HG02798 (cell line): ENCODE measurements around the gene MRPL40.
A peak's percentile ranks its signal among the peaks of the same experiment; 100 is the strongest.

Experiments
- ATAC-seq: cut with Tn5 transposase; IDR thresholded peaks from one replicate; pipeline ENCODE4 v1.9.1; 2021; ENCODE audit warnings: mild to moderate bottlenecking; ENCODE audit not compliant: unreplicated experiment, poor library complexity

Gene MRPL40

GRCh38 chr22:19478901-19479354 lies 46.6 kb downstream of the MRPL40 start, which contains the start of gene UFD1:
Gene UFD1, minus strand, starts transcription at chr22:19479193. Its CDS starts 108 bp downstream, at chr22:19479085.
- ATAC-seq = peak; percentile 55

DNA sequence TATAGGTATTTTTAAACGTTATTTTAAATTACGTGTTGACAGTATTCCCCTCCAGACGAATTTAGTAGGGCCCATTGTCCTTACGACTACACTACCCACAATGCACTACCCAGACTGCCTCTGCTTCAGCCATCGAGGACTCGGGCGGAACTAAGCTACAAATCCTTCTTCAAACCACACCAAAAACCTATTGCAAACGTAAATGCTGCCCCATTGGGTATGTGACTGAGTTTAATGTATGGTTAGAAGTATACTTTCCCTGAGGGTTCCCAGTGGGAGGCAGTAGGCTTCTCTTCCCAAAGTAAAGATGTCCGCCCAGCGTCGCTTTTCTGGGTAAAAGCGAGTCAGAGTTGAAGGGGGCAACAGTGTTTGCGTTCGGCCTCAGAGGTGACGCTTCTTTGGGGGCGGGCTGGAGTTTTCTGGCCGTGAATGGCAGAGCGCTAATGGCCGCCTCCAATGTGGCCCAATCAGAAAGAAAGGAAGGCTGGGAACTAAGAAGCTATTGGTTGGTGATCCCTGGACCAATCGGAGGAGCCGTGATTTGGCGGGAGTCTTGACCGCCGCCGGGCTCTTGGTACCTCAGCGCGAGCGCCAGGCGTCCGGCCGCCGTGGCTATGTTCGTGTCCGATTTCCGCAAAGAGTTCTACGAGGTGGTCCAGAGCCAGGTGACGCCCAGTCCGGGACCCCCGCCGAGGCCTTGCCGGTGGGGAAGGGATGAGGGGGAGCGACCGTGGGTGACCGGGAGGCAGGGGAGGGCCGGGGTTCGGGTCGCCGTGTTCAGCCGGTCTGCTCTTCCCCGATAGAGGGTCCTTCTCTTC lies 47.2 kb downstream of the MRPL40 start, which contains the start of gene CDC45:
CDC45 (plus strand) TSS at position 566 of the 818 bp plus-strand sequence; CDS start at position 615, 49 bp downstream.
- ATAC-seq = peak; percentile 91

- peak; percentile 1 for ATAC-seq
Measured at GRCh38 chr22:19480173-19480568, 47.8 kb downstream of the MRPL40 start.

DNA sequence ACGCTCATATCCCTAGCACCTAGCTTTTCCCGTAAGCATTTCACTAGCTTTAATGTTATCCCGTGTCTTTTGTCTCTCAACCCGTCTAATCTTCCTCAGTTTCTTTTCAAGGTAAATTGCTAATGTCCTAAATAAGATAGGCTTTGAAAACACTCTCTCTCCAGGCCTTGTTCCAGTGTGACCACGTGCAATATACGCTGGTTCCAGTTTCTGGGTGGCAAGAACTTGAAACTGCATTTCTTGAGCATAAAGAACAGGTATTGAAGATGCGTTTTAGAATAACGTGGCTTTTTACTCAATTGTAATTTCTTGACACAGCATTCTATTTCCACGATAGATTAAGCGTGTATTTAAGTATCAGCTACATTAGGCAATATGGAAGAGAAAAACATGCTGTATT lies 48.4 kb downstream of the MRPL40 start:
- no peak for ATAC-seq

- no peak for ATAC-seq
Measured at GRCh38 chr22:19482297-19482696, 50.0 kb downstream of the MRPL40 start.

DNA sequence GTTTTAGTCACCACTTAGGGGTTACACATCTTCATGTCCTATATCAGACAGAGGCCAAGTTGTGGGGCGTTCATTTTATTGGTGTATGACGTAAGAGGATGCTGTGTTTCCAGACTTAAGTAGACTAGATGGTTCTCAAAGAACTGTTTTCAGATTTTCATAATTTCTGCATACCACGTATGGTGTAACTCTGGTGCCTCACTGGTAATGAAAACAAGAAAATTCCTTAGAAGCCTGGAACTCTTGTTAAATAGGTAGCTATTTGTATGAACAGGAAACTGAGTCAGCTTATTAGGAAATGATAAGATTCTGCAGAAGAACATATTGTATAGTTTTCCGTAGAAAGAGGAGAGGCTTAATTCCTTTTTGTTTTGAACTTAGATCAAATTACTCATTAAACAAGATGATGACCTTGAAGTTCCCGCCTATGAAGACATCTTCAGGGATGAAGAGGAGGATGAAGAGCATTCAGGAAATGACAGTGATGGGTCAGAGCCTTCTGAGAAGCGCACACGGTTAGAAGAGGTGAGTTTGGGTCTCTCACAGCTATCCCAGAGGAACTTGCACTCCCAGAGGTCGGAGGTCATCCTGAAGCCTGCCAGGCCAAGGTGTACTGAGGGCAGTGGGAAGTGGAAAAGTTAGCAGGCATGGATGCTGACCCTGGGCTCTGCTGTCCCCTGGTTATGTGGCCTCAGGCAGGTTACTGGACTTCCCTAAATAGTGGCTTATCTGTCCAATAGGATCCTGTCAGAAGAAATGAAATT lies 51.3 kb downstream of the MRPL40 start:
- ATAC-seq = no peak
